H1 (cell line): ENCODE data around the gene ADAMTS17. TPM values are rescaled to one million over a fixed set of nuclear protein-coding genes. Genes with fewer than 3 reads are reported as not detected.
A peak's percentile ranks its signal among the peaks of the same experiment; 100 is the strongest.

Source experiments
- CTCF ChIA-PET: fragments of 300-600 bp; sonication (Branson Sonifier 250); formaldehyde crosslinking; loops from one replicate; lab custom pipeline; 2021; ENCODE audit not compliant: partially characterized antibody; lab: Charles Lee
- POLR2A ChIA-PET: fragments of 300-600 bp; sonication (Branson Sonifier 250); formaldehyde crosslinking; loops from one replicate; lab custom pipeline; 2021; ENCODE audit warnings: inconsistent platforms; ENCODE audit not compliant: partially characterized antibody; lab: Charles Lee
- DNase-seq, 2 experiments: peaks; one replicate each; pipeline versions ENCODE4 v3.0.0 to v3.0.0-alpha.2; 2010 to 2022; ENCODE audit warnings: low spot score in 2 of 2, low read depth in 1 of 2, mixed read lengths in 1 of 2
- FAIRE-seq: peaks from 2 replicates; lab custom pipeline; 2011; peaks lifted over from hg19 to GRCh38; lab: Jason Lieb, UNC
- H2AFZ ChIP-seq: 2 replicates; pipeline ENCODE4 v1.8.1; 2012; ENCODE audit warnings: low read length, inconsistent platforms
- H2AK5ac ChIP-seq: 2 replicates; pipeline ENCODE4 v1.6.1; 2013; ENCODE audit warnings: low read depth, low read length
- H2BK120ac ChIP-seq: replicated peaks from 2 replicates; pipeline ENCODE3; 2013; ENCODE audit warnings: low read depth, low read length, inconsistent platforms
- H2BK12ac ChIP-seq: 2 replicates; pipeline ENCODE4 v1.6.1; 2013; ENCODE audit warnings: low read depth, low read length
- H2BK15ac ChIP-seq: 2 replicates; pipeline ENCODE4 v1.6.1; 2013; ENCODE audit warnings: low read length
- H2BK20ac ChIP-seq: 2 replicates; pipeline ENCODE4 v1.6.1; 2013; ENCODE audit warnings: low read length
- H2BK5ac ChIP-seq: 2 replicates; pipeline ENCODE4 v1.6.1; 2013; ENCODE audit warnings: low read depth, low read length
- H3K14ac ChIP-seq: 2 replicates; pipeline ENCODE4 v1.6.1; 2013; ENCODE audit warnings: inconsistent platforms; ENCODE audit not compliant: insufficient read length
- H3K18ac ChIP-seq: 2 replicates; pipeline ENCODE4 v1.6.1; 2013; ENCODE audit warnings: low read length; ENCODE audit errors: extremely low read depth
- H3K23ac ChIP-seq: 2 replicates; pipeline ENCODE4 v1.6.1; 2013; ENCODE audit warnings: inconsistent platforms; ENCODE audit not compliant: insufficient read length
- H3K23me2 ChIP-seq: 2 replicates; pipeline ENCODE4 v1.6.1; 2013; ENCODE audit warnings: low read depth, low read length
- H3K27ac ChIP-seq: 2 replicates; pipeline ENCODE4 v1.6.1; 2011; ENCODE audit warnings: low read depth, low read length, inconsistent platforms
- H3K27me3 ChIP-seq, 4 experiments: replicated peaks in 1 of 4; 1 replicate in 1 of 4; 2 replicates in 3 of 4; pipeline versions ENCODE4 v1.6.1 to v1.8.1; 2011 to 2013; ENCODE audit warnings: low read length in 3 of 4, mild to moderate bottlenecking in 3 of 4, inconsistent platforms in 2 of 4, mixed read lengths in 2 of 4, moderate library complexity in 1 of 4; ENCODE audit not compliant: control insufficient read depth in 3 of 4, insufficient read depth in 3 of 4; ENCODE audit errors: extremely low read depth in 1 of 4
- H3K36me3 ChIP-seq, 4 experiments: 2 replicates each; pipeline versions ENCODE4 v1.6.1 to v1.8.1; 2011 to 2013; ENCODE audit warnings: mild to moderate bottlenecking in 4 of 4, low read length in 3 of 4, moderate library complexity in 2 of 4, control low read depth in 1 of 4, inconsistent platforms in 1 of 4; ENCODE audit not compliant: insufficient read depth in 4 of 4, control insufficient read depth in 2 of 4
- H3K4ac ChIP-seq: replicated peaks from 2 replicates; pipeline ENCODE3; 2013; ENCODE audit warnings: low read length, low read depth, mixed read lengths, inconsistent platforms; ENCODE audit not compliant: insufficient read length
- H3K4me1 ChIP-seq, 4 experiments: replicated peaks in 1 of 4; 1 replicate in 1 of 4; 2 replicates in 3 of 4; pipeline versions ENCODE4 v1.6.1 to v1.8.1; 2011 to 2013; ENCODE audit warnings: low read length in 3 of 4, inconsistent platforms in 2 of 4, mixed read lengths in 1 of 4; ENCODE audit not compliant: insufficient read depth in 4 of 4, control insufficient read depth in 3 of 4
- H3K4me2 ChIP-seq, 2 experiments: 2 replicates each; pipeline versions ENCODE4 v1.6.1 to v1.8.1; 2011 to 2013; ENCODE audit warnings: low read depth in 2 of 2, low read length in 2 of 2, control low read depth in 1 of 2, inconsistent platforms in 1 of 2, mild to moderate bottlenecking in 1 of 2; ENCODE audit not compliant: insufficient read depth in 1 of 2
- H3K4me3 ChIP-seq, 4 experiments: fragments of 200-600, 300-600 bp in 1 of 4; sonication (generic), shearing (Covaris generic), sonication (Bioruptor Twin) in 1 of 4; 2 replicates each; pipeline versions ENCODE4 v1.5.1 to v1.8.1; 2011 to 2016; ENCODE audit warnings: low read length in 4 of 4, low read depth in 3 of 4, control low read depth in 2 of 4, inconsistent platforms in 2 of 4, mild to moderate bottlenecking in 2 of 4, mixed read lengths in 1 of 4, moderate library complexity in 1 of 4; ENCODE audit not compliant: insufficient read depth in 2 of 4; ENCODE audit errors: extremely low read depth in 1 of 4
- H3K56ac ChIP-seq: replicated peaks from 2 replicates; pipeline ENCODE3; 2013; ENCODE audit warnings: low read depth, mild to moderate bottlenecking, mixed read lengths, low read length, inconsistent platforms; ENCODE audit not compliant: insufficient read length
- H3K79me1 ChIP-seq: 2 replicates; pipeline ENCODE4 v1.6.1; 2013; ENCODE audit warnings: low read depth, low read length, control low read depth
- H3K79me2 ChIP-seq, 2 experiments: 2 replicates each; pipeline versions ENCODE4 v1.6.1 to v1.8.1; 2012 to 2013; ENCODE audit warnings: low read length in 2 of 2, mild to moderate bottlenecking in 2 of 2, inconsistent platforms in 1 of 2; ENCODE audit not compliant: insufficient read depth in 2 of 2, control insufficient read depth in 1 of 2
- H3K9ac ChIP-seq, 4 experiments: replicated peaks in 1 of 4; 1 replicate in 1 of 4; 2 replicates in 3 of 4; pipeline versions ENCODE4 v1.6.1 to v1.8.1; 2011 to 2013; ENCODE audit warnings: low read depth in 3 of 4, low read length in 3 of 4, control low read depth in 2 of 4, mild to moderate bottlenecking in 2 of 4, moderate library complexity in 2 of 4, inconsistent platforms in 1 of 4; ENCODE audit errors: extremely low read depth in 1 of 4
- H3K9me3 ChIP-seq, 2 experiments: 2 replicates each; pipeline versions ENCODE4 v1.6.1 to v1.8.1; 2012 to 2013; ENCODE audit warnings: mild to moderate bottlenecking in 2 of 2, moderate library complexity in 2 of 2, control low read depth in 1 of 2, inconsistent platforms in 1 of 2, low read depth in 1 of 2, low read length in 1 of 2, mixed read lengths in 1 of 2; ENCODE audit not compliant: insufficient read depth in 2 of 2
- H4K20me1 ChIP-seq, 2 experiments: replicated peaks in 1 of 2; 2 replicates each; pipeline versions ENCODE3 to v1.8.1; 2011 to 2013; ENCODE audit warnings: inconsistent platforms in 2 of 2, low read length in 2 of 2, mild to moderate bottlenecking in 1 of 2; ENCODE audit not compliant: insufficient read depth in 2 of 2, control insufficient read depth in 1 of 2
- H4K5ac ChIP-seq: 2 replicates; pipeline ENCODE4 v1.6.1; 2013; ENCODE audit warnings: low read length, low read depth, mixed read lengths, inconsistent platforms; ENCODE audit not compliant: insufficient read length
- H4K8ac ChIP-seq: 2 replicates; pipeline ENCODE4 v1.8.0; 2013; ENCODE audit warnings: mild to moderate bottlenecking, moderate library complexity, low read length, inconsistent platforms; ENCODE audit not compliant: insufficient read depth; ENCODE audit errors: extremely low read depth
- H4K91ac ChIP-seq: replicated peaks from 2 replicates; pipeline ENCODE3; 2013; ENCODE audit warnings: low read length, mixed read lengths, inconsistent platforms; ENCODE audit not compliant: insufficient read length
- CTCF ChIP-seq, 3 experiments: IDR thresholded peaks; 1 replicate in 2 of 3; 2 replicates in 1 of 3; pipeline versions ENCODE4 v1.5.1 to v1.6.1; 2011; ENCODE audit warnings: low read length in 3 of 3, mild to moderate bottlenecking in 3 of 3, inconsistent platforms in 2 of 3, low read depth in 1 of 3, moderate library complexity in 1 of 3; ENCODE audit not compliant: insufficient read depth in 1 of 3; ENCODE audit errors: control extremely low read depth in 1 of 3
- JUN ChIP-seq: IDR thresholded peaks from 2 replicates; pipeline ENCODE4 v1.6.1; 2011; ENCODE audit warnings: low read depth, mild to moderate bottlenecking, improper control_type of control experiment, low read length
- JUND ChIP-seq: IDR thresholded peaks from 2 replicates; pipeline ENCODE4 v1.6.1; 2011; ENCODE audit warnings: mild to moderate bottlenecking, improper control_type of control experiment, low read length
- KDM4A ChIP-seq: IDR thresholded peaks from one replicate; pipeline ENCODE4 v1.7.1; 2012; ENCODE audit warnings: low read depth, mild to moderate bottlenecking, moderate library complexity, low read length, inconsistent platforms; ENCODE audit not compliant: severe bottlenecking
- KDM5A ChIP-seq: fragments of 200-600 bp; IDR thresholded peaks from 2 replicates; pipeline ENCODE4 v1.7.1; 2012; ENCODE audit warnings: mild to moderate bottlenecking, low read length, inconsistent platforms, mixed read lengths
- POLR2A ChIP-seq, 2 experiments: IDR thresholded peaks; 1 replicate in 1 of 2; 2 replicates in 1 of 2; pipeline ENCODE4 v1.6.1; 2011; ENCODE audit warnings: low read depth in 2 of 2, low read length in 2 of 2, mild to moderate bottlenecking in 2 of 2; ENCODE audit errors: control extremely low read depth in 1 of 2
- POU5F1 ChIP-seq: IDR thresholded peaks from 2 replicates; pipeline ENCODE4 v1.6.1; 2011; ENCODE audit warnings: low read depth, mild to moderate bottlenecking, low read length, moderate library complexity
- SP1 ChIP-seq: IDR thresholded peaks from 2 replicates; pipeline ENCODE4 v1.6.1; 2011; ENCODE audit warnings: low read depth, low read length
- SP2 ChIP-seq: IDR thresholded peaks from 2 replicates; pipeline ENCODE4 v1.6.1; 2012; ENCODE audit warnings: mild to moderate bottlenecking, low read length, inconsistent platforms
- SP4 ChIP-seq: IDR thresholded peaks from 2 replicates; pipeline ENCODE4 v1.6.1; 2012; ENCODE audit warnings: low read length, inconsistent platforms
- SRF ChIP-seq: IDR thresholded peaks from 2 replicates; pipeline ENCODE4 v1.6.1; 2011; ENCODE audit warnings: mild to moderate bottlenecking, low read depth, low read length, moderate library complexity
- TAF7 ChIP-seq: optimal IDR thresholded peaks from 2 replicates; pipeline ENCODE3; 2011; ENCODE audit warnings: low read depth, mild to moderate bottlenecking, inconsistent platforms, low read length, moderate library complexity, borderline replicate concordance
- YY1 ChIP-seq: IDR thresholded peaks from 2 replicates; pipeline ENCODE4 v1.6.1; 2011; ENCODE audit warnings: low read depth, mild to moderate bottlenecking, low read length
- WGBS, 2 experiments: shearing (Covaris generic) in 1 of 2; methylation state at CpG; one replicate each; pipeline versions ENCODE4 v1.1.6 to v1.1.7; 2013 to 2015; ENCODE audit warnings: low lambda C conversion rate in 2 of 2, mixed read lengths in 2 of 2, inconsistent platforms in 1 of 2, low coverage in 1 of 2, missing lambda C conversion rate in 1 of 2; ENCODE audit not compliant: insufficient replicate concordance in 2 of 2, insufficient coverage in 1 of 2, insufficient read length in 1 of 2; ENCODE audit errors: extremely low coverage in 1 of 2, missing lambda C conversion rate in 1 of 2; 5-methylcytosine and 5-hydroxymethylcytosine counted together
- polyA plus RNA-seq, 7 experiments: library from polyadenylated mRNA; depleted of rRNA in 3 of 7; stranded (reverse) in 5 of 7; unstranded in 2 of 7; fragments of >200 nt in 5 of 7; fragments of 200-250 nt in 2 of 7; gene quantifications; 1 replicate in 5 of 7; 2 replicates in 1 of 7; 4 replicates in 1 of 7; pipeline versions ENCODE4 v1.2.1 to v1.2.3, GENCODE V29; 2011 to 2013; ENCODE audit warnings: missing spikeins in 2 of 7, mixed read lengths in 2 of 7
- total RNA-seq: library from RNA; stranded (reverse); fragmentation: NEBNext Ultra II Directional; extraction: Animal tissue kit (Norgen Biotek cat#: 25700); gene quantifications from 2 replicates; pipeline ENCODE4 v1.2.1, GENCODE V29; 2021

The ADAMTS17 gene
- total and polyA plus RNA-seq, 2 of the 8 experiments (the other 6 are each of a cell fraction or from before 2014, with no cell fraction given): 0.51 to 1.7 TPM

DNA sequence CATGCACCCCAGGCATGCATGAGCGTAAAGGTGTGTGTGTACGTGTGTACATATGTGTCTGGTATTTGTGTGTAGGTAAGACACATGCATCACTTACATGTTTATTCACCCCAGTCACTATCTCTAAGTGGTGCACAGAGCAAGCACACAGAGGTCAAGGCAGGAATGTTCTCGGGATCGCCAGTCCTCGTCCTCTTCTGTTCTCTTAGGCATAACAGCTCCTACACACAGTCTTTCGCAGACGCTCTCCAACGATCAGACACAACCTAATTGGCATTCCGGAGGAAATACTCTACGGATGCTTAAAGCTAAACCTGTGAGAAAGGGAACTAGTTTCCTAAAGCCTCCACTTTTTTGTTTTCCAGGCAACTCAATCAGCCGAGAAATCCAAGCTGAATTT, 95.9 kb downstream of the ADAMTS17 start:
- Histone ChIP-seq H3K36me3 (no peaks in the 10 kb centered on the region), H3K14ac (no peak overlapping the region), H2AFZ (no peak overlapping the region), H3K56ac (no peak overlapping the region), H4K20me1 (no peaks in the 10 kb centered on the region), H2BK15ac (no peak overlapping the region), H2BK20ac (no peak overlapping the region), H3K27me3 (no peaks in the 10 kb centered on the region), H2BK5ac (no peak overlapping the region), H4K5ac (no peak overlapping the region), H4K8ac (no peak overlapping the region), H3K27ac (no peak overlapping the region), H3K79me2 (no peaks in the 10 kb centered on the region), H3K4me3 (no peak overlapping the region), H3K18ac (no peak overlapping the region), H2AK5ac (0 out of 2 replicates have a peak overlapping the region, but pooled peaks have one; percentile 61), H3K9ac (no peak overlapping the region), H4K91ac (no peak overlapping the region), H3K4me1 (peaks cover 0 to 2% (median under 1%) of the 10 kb centered on the region in 4 experiments; a peak in 5 of 7 replicates), H3K23me2 (no peaks in the 10 kb centered on the region), H2BK12ac (no peak overlapping the region), H3K79me1 (no peaks in the 10 kb centered on the region), H3K4ac (no peak overlapping the region), H3K23ac (no peak overlapping the region), H2BK120ac (no peak overlapping the region), H3K4me2 (no peak overlapping the region), H3K9me3 (no peaks in the 10 kb centered on the region)
- CTCF ChIA-PET: interaction anchor here (1.6 to 1.7 kb wide), 2 partner anchors 30 to 94 kb away, joined by 3 to 4 read pairs; no protein-coding TSS in a partner anchor
- 91% methylated on average over 11 of the region's 11 CpGs; no CpG with 5 or more reads in 1 of the 2 experiments for WGBS, 2 experiments
- POLR2A ChIA-PET: no interaction called here
- DNase-seq (no peak), FAIRE-seq (no peak)
- TF ChIP-seq SRF: no peak
- TF ChIP-seq JUN: no peak
- TF ChIP-seq POU5F1: no peak
- TF ChIP-seq SP1: no peak
- TF ChIP-seq KDM4A: no peak
- no peak for TF ChIP-seq YY1
- TF ChIP-seq POLR2A (IDR thresholded peaks at IDR 0.05; ENCODE audit: control extremely low read depth in 1 of 2, low read depth in 2 of 2, low read length in 2 of 2): no peak
- TF ChIP-seq JUND: no peak
- no peak for TF ChIP-seq KDM5A
- no peak for TF ChIP-seq CTCF (IDR thresholded peaks at IDR 0.05; ENCODE audit: control extremely low read depth in 1 of 3, insufficient read depth in 1 of 3, low read depth in 1 of 3, low read length in 3 of 3)
- no peak for TF ChIP-seq SP2
- TF ChIP-seq SP4: no peak
- TF ChIP-seq TAF7: no peak
